WTC11 (cell line): ENCODE measurements around the gene SLC25A51. TPM values are rescaled to one million over a fixed set of nuclear protein-coding genes. Genes with fewer than 3 reads are reported as not detected.

ENCODE experiments used
- ATAC-seq: fragments of 200-7000 bp; cut with Tn5 transposase; 2 replicates; pipeline ENCODE4 v1.10.0; 2021; ENCODE audit warnings: mild to moderate bottlenecking, moderate library complexity
- CTCF ChIA-PET: fragments of 300-600 bp; sonication (Branson Sonifier 250); formaldehyde crosslinking; loops from one replicate; lab custom pipeline; 2021; ENCODE audit warnings: antibody characterized with exemption; lab: Charles Lee
- POLR2A ChIA-PET: fragments of 350-600 bp; sonication (Branson Sonifier 250); formaldehyde crosslinking; loops from one replicate; lab custom pipeline; 2021; ENCODE audit warnings: antibody characterized with exemption; lab: Charles Lee
- DNase-seq: peaks from one replicate; pipeline ENCODE4 v3.0.0; 2021; ENCODE audit warnings: low spot score
- H3K27ac Mint-ChIP-seq: 2 replicates; pipeline ENCODE4 v1.8.0; 2021; ENCODE audit warnings: mixed read lengths
- H3K27me3 Mint-ChIP-seq: 2 replicates; pipeline ENCODE4 v1.8.0; 2021; ENCODE audit warnings: low read depth, mild to moderate bottlenecking, moderate library complexity, mixed read lengths
- H3K36me3 Mint-ChIP-seq: 2 replicates; pipeline ENCODE4 v1.8.0; 2021; ENCODE audit warnings: mixed read lengths
- H3K4me1 Mint-ChIP-seq: 2 replicates; pipeline ENCODE4 v1.8.0; 2022; ENCODE audit warnings: mixed read lengths
- H3K4me3 Mint-ChIP-seq: 2 replicates; pipeline ENCODE4 v1.8.0; 2021; ENCODE audit warnings: mild to moderate bottlenecking, moderate library complexity, mixed read lengths
- H3K9me3 Mint-ChIP-seq: 2 replicates; pipeline ENCODE4 v1.8.0; 2021; ENCODE audit warnings: mixed read lengths
- CREM ChIP-seq: sonication (generic); formaldehyde crosslinking; IDR thresholded peaks from 2 replicates; pipeline ENCODE4 v1.8.1; 2022; ENCODE audit warnings: mild to moderate bottlenecking, missing genetic modification reagents, moderate library complexity
- ESRRA ChIP-seq: sonication (generic); formaldehyde crosslinking; IDR thresholded peaks from 2 replicates; pipeline ENCODE4 v1.8.1; 2022; ENCODE audit warnings: mild to moderate bottlenecking, missing genetic modification reagents, borderline replicate concordance
- FOXJ3 ChIP-seq: sonication (generic); formaldehyde crosslinking; IDR thresholded peaks from 2 replicates; pipeline ENCODE4 v1.9.0; 2021; ENCODE audit warnings: missing genetic modification reagents, mild to moderate bottlenecking, borderline replicate concordance
- MYBL2 ChIP-seq: sonication (generic); formaldehyde crosslinking; IDR thresholded peaks from 2 replicates; pipeline ENCODE4 v1.8.1; 2023; ENCODE audit warnings: mild to moderate bottlenecking, moderate library complexity, missing genetic modification reagents
- NFYB ChIP-seq: sonication (generic); formaldehyde crosslinking; conservative IDR thresholded peaks from 2 replicates; pipeline ENCODE4 v1.8.0; 2022; ENCODE audit warnings: low read depth, missing genetic modification reagents
- SMAD4 ChIP-seq: sonication (generic); formaldehyde crosslinking; IDR thresholded peaks from 2 replicates; pipeline ENCODE4 v1.8.0; 2022; ENCODE audit warnings: mild to moderate bottlenecking, missing genetic modification reagents
- SP1 ChIP-seq: sonication (generic); formaldehyde crosslinking; conservative IDR thresholded peaks from 2 replicates; pipeline ENCODE4 v1.8.1; 2022; ENCODE audit warnings: missing genetic modification reagents
- TCF7 ChIP-seq: sonication (generic); formaldehyde crosslinking; IDR thresholded peaks from 2 replicates; pipeline ENCODE4 v1.8.0; 2022; ENCODE audit warnings: mild to moderate bottlenecking, low read depth, missing genetic modification reagents, moderate library complexity
- ZNF121 ChIP-seq: sonication (generic); formaldehyde crosslinking; IDR thresholded peaks from 2 replicates; pipeline ENCODE4 v1.8.0; 2023; ENCODE audit warnings: missing genetic modification reagents
- ZNF219 ChIP-seq: sonication (generic); formaldehyde crosslinking; IDR thresholded peaks from 2 replicates; pipeline ENCODE4 v1.8.0; 2023; ENCODE audit warnings: missing genetic modification reagents, mild to moderate bottlenecking, borderline replicate concordance
- ZNF671 ChIP-seq: fragments of 250-450 bp; sonication (Bioruptor Pico); IDR thresholded peaks from 2 replicates; pipeline ENCODE4 v1.8.0; 2021; ENCODE audit warnings: mild to moderate bottlenecking
- total RNA-seq: library from RNA; stranded (reverse); gene quantifications from 3 replicates; pipeline ENCODE4 v1.2.3, GENCODE V29; 2021
- TF ChIP-seq, protein P1 (sequence below): sonication (generic); formaldehyde crosslinking; IDR thresholded peaks from 2 replicates; pipeline ENCODE4 v1.8.1; 2022; ENCODE audit warnings: missing genetic modification reagents, borderline replicate concordance
- TF ChIP-seq, protein P2 (sequence below): fragments of 250-450 bp; sonication (Bioruptor Pico); IDR thresholded peaks from 2 replicates; pipeline ENCODE4 v1.8.0; 2021; ENCODE audit warnings: mild to moderate bottlenecking
- TF ChIP-seq, protein P3 (sequence below): sonication (generic); formaldehyde crosslinking; IDR thresholded peaks from 2 replicates; pipeline ENCODE4 v1.8.1; 2023; ENCODE audit warnings: mild to moderate bottlenecking, missing genetic modification reagents, moderate library complexity
- TF ChIP-seq, protein P4 (sequence below): fragments of 250-450 bp; sonication (Bioruptor Pico); IDR thresholded peaks from 2 replicates; pipeline ENCODE4 v1.9.0; 2021; ENCODE audit warnings: moderate library complexity, mild to moderate bottlenecking, inconsistent platforms, borderline replicate concordance
- TF ChIP-seq, protein P5 (sequence below): sonication (generic); formaldehyde crosslinking; IDR thresholded peaks from 2 replicates; pipeline ENCODE4 v1.8.0; 2023; ENCODE audit warnings: missing genetic modification reagents
- TF ChIP-seq, protein P6 (sequence below): fragments of 200-600 bp; IDR thresholded peaks from 2 replicates; pipeline ENCODE4 v1.8.0; 2022; ENCODE audit warnings: antibody characterized with exemption
- TF ChIP-seq, protein P7 (sequence below): sonication (generic); formaldehyde crosslinking; IDR thresholded peaks from 2 replicates; pipeline ENCODE4 v1.8.1; 2023; ENCODE audit warnings: mild to moderate bottlenecking, missing genetic modification reagents, borderline replicate concordance

The SLC25A51 gene
- total RNA-seq, 1 experiment from 2014 or later, result 15.4 TPM

DNA sequence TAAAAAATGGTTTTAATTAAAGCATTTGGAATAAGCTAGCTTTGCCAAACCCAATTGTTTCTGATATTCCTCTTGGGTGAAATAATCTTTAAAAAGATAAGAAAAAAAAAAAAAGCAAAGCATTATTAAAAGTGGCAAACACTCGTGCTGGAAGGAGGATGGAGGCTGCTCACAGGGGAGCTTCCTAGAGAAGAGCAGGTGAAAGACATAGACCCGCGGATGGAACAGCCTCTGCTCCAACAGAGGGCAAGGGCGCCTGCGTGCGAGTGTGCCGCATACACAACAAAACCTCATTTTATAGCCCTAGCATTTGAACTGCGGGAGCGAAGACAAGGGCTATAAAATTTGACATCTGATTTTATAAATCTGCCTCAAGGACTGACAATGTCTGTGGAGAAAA lies 33.4 kb upstream of the SLC25A51 start:
- ChIA-PET POLR2A (interaction anchor here (0.7 kb wide), 1 partner anchor 150 kb away, joined by 3 read pairs; no protein-coding TSS in a partner anchor), CTCF (interaction anchor here (0.7 to 1.3 kb wide), 3 partner anchors 24 to 394 kb away, joined by 3 to 8 read pairs (median 3); no protein-coding TSS in a partner anchor)
- Mint-ChIP-seq H3K27me3 (no peaks in the 10 kb centered on the region), H3K36me3 (no peaks in the 10 kb centered on the region), H3K4me1 (peaks cover 10% of the 10 kb centered on the region), H3K4me3 (no peak overlapping the region), H3K27ac (no peak overlapping the region), H3K9me3 (no peaks in the 10 kb centered on the region)
- TF ChIP-seq TCF7 (CRISPR knock-in tag), result no peak
- TF ChIP-seq, protein P1, sequence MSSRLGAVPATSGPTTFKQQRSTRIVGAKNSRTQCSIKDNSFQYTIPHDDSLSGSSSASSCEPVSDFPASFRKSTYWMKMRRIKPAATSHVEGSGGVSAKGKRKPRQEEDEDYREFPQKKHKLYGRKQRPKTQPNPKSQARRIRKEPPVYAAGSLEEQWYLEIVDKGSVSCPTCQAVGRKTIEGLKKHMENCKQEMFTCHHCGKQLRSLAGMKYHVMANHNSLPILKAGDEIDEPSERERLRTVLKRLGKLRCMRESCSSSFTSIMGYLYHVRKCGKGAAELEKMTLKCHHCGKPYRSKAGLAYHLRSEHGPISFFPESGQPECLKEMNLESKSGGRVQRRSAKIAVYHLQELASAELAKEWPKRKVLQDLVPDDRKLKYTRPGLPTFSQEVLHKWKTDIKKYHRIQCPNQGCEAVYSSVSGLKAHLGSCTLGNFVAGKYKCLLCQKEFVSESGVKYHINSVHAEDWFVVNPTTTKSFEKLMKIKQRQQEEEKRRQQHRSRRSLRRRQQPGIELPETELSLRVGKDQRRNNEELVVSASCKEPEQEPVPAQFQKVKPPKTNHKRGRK, result no peak
- TF ChIP-seq, protein P2, sequence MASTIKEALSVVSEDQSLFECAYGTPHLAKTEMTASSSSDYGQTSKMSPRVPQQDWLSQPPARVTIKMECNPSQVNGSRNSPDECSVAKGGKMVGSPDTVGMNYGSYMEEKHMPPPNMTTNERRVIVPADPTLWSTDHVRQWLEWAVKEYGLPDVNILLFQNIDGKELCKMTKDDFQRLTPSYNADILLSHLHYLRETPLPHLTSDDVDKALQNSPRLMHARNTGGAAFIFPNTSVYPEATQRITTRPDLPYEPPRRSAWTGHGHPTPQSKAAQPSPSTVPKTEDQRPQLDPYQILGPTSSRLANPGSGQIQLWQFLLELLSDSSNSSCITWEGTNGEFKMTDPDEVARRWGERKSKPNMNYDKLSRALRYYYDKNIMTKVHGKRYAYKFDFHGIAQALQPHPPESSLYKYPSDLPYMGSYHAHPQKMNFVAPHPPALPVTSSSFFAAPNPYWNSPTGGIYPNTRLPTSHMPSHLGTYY (CRISPR knock-in tag), result no peak
- TF ChIP-seq SMAD4 (CRISPR knock-in tag), result no peak
- TF ChIP-seq, protein P3, sequence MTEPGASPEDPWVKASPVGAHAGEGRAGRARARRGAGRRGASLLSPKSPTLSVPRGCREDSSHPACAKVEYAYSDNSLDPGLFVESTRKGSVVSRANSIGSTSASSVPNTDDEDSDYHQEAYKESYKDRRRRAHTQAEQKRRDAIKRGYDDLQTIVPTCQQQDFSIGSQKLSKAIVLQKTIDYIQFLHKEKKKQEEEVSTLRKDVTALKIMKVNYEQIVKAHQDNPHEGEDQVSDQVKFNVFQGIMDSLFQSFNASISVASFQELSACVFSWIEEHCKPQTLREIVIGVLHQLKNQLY (CRISPR knock-in tag), result no peak
- TF ChIP-seq SP1 (CRISPR knock-in tag), result no peak
- no peak for ATAC-seq
- DNase-seq, result no peak

DNA sequence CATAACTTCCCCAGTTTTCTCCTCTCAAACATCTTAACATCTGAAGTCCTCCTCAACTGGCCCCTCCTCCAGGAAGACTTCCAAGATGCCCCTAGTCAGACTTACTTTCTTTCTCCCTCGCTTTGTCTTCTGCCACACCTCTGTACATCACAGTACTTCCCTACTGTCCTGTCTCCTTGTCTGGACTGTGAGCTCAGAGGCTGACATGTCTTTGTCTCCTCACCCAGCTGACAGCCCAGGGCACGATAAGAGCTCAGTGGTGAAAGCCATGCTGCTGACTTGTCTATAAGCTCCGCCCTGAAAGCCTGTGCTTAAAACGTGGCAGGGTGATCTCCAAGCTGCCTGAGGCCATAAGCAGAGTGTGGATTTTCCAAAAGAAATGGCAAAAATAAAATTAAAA lies 33.0 kb upstream of the SLC25A51 start:
- Mint-ChIP-seq H3K9me3 (no peaks in the 10 kb centered on the region), H3K36me3 (no peaks in the 10 kb centered on the region), H3K27ac (no peak overlapping the region), H3K4me3 (no peak overlapping the region), H3K4me1 (peaks cover 10% of the 10 kb centered on the region), H3K27me3 (no peaks in the 10 kb centered on the region)
- POLR2A ChIA-PET, result interaction anchor here (0.6 to 0.7 kb wide), 2 partner anchors 150 to 326 kb away, joined by 3 read pairs; no protein-coding TSS in a partner anchor
- DNase-seq, result no peak
- ATAC-seq, result peak; percentile 56
- CTCF ChIA-PET, result interaction anchor here (0.7 to 1.3 kb wide), 3 partner anchors 23 to 395 kb away, joined by 3 to 8 read pairs (median 3); no protein-coding TSS in a partner anchor
- TF ChIP-seq SMAD4 (CRISPR knock-in tag), result no peak
- no peak for TF ChIP-seq FOXJ3
- TF ChIP-seq CREM (CRISPR knock-in tag), result no peak
- TF ChIP-seq, protein P4, sequence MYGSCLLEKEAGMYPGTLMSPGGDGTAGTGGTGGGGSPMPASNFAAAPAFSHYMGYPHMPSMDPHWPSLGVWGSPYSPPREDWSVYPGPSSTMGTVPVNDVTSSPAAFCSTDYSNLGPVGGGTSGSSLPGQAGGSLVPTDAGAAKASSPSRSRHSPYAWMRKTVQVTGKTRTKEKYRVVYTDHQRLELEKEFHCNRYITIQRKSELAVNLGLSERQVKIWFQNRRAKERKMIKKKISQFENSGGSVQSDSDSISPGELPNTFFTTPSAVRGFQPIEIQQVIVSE (CRISPR knock-in tag), result no peak
- TF ChIP-seq NFYB, result no peak
- TF ChIP-seq, protein P5, sequence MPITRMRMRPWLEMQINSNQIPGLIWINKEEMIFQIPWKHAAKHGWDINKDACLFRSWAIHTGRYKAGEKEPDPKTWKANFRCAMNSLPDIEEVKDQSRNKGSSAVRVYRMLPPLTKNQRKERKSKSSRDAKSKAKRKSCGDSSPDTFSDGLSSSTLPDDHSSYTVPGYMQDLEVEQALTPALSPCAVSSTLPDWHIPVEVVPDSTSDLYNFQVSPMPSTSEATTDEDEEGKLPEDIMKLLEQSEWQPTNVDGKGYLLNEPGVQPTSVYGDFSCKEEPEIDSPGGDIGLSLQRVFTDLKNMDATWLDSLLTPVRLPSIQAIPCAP (CRISPR knock-in tag), result no peak
- no peak for TF ChIP-seq ESRRA (CRISPR knock-in tag)
- no peak for TF ChIP-seq ZNF671 (CRISPR knock-in tag)
- TF ChIP-seq MYBL2 (CRISPR knock-in tag), result no peak
- TF ChIP-seq ZNF219 (CRISPR knock-in tag), result no peak
- no peak for TF ChIP-seq ZNF121
- TF ChIP-seq SP1 (CRISPR knock-in tag), result no peak
- TF ChIP-seq, protein P6, sequence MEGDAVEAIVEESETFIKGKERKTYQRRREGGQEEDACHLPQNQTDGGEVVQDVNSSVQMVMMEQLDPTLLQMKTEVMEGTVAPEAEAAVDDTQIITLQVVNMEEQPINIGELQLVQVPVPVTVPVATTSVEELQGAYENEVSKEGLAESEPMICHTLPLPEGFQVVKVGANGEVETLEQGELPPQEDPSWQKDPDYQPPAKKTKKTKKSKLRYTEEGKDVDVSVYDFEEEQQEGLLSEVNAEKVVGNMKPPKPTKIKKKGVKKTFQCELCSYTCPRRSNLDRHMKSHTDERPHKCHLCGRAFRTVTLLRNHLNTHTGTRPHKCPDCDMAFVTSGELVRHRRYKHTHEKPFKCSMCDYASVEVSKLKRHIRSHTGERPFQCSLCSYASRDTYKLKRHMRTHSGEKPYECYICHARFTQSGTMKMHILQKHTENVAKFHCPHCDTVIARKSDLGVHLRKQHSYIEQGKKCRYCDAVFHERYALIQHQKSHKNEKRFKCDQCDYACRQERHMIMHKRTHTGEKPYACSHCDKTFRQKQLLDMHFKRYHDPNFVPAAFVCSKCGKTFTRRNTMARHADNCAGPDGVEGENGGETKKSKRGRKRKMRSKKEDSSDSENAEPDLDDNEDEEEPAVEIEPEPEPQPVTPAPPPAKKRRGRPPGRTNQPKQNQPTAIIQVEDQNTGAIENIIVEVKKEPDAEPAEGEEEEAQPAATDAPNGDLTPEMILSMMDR, result no peak
- TF ChIP-seq, protein P7, sequence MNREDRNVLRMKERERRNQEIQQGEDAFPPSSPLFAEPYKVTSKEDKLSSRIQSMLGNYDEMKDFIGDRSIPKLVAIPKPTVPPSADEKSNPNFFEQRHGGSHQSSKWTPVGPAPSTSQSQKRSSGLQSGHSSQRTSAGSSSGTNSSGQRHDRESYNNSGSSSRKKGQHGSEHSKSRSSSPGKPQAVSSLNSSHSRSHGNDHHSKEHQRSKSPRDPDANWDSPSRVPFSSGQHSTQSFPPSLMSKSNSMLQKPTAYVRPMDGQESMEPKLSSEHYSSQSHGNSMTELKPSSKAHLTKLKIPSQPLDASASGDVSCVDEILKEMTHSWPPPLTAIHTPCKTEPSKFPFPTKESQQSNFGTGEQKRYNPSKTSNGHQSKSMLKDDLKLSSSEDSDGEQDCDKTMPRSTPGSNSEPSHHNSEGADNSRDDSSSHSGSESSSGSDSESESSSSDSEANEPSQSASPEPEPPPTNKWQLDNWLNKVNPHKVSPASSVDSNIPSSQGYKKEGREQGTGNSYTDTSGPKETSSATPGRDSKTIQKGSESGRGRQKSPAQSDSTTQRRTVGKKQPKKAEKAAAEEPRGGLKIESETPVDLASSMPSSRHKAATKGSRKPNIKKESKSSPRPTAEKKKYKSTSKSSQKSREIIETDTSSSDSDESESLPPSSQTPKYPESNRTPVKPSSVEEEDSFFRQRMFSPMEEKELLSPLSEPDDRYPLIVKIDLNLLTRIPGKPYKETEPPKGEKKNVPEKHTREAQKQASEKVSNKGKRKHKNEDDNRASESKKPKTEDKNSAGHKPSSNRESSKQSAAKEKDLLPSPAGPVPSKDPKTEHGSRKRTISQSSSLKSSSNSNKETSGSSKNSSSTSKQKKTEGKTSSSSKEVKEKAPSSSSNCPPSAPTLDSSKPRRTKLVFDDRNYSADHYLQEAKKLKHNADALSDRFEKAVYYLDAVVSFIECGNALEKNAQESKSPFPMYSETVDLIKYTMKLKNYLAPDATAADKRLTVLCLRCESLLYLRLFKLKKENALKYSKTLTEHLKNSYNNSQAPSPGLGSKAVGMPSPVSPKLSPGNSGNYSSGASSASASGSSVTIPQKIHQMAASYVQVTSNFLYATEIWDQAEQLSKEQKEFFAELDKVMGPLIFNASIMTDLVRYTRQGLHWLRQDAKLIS (CRISPR knock-in tag), result no peak
